GM21390 (cell line): Measurements from ENCODE around the gene ZNF813.

Experiments used
- ATAC-seq: cut with Tn5 transposase; IDR thresholded peaks from one replicate; pipeline ENCODE4 v1.9.1; 2021; ENCODE audit not compliant: unreplicated experiment

The ZNF813 gene

DNA sequence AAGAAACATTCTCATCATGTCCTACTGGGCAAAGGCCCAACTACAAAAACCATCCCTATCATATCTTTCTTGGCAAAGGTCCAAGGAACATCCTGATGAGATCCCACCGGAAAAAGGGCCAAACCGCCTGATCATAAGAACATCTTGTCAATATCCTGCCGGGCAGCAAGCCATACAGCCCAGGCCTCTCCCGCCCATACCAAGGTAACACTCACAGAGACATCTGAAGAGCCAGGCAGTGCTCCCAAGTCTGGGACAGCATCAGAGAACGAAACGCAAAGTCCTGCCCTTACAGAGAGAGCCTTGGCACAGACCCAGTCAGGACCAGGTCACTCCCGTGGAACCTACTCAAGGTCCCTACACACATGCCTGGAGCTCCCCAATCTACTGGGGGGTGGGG lies 51.9 kb downstream of the ZNF813 start:
- ATAC-seq = no peak

DNA sequence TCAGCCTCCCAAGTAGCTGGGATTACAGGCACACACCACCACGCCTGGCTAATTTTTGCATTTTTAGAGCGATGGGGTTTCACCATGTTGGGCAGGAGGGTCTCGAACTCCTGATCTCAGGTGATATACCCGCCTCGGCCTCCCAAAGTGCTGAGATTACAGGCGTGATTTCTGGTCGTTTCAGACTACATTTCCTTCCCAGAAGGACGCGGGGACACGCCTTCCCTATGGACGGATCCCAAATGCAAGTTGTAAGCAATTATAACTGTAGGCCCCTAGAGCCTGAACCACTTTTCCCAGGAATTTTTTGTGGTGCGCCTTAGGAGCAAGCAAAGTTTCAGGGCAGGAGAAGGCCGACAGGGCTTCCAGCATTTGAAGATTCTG lies 52.6 kb downstream of the ZNF813 start:
- no peak for ATAC-seq

- peak; percentile 94 for ATAC-seq
These were observed 53.2 kb downstream of the ZNF813 start for GRCh38 chr19:53520547-53521372.

DNA sequence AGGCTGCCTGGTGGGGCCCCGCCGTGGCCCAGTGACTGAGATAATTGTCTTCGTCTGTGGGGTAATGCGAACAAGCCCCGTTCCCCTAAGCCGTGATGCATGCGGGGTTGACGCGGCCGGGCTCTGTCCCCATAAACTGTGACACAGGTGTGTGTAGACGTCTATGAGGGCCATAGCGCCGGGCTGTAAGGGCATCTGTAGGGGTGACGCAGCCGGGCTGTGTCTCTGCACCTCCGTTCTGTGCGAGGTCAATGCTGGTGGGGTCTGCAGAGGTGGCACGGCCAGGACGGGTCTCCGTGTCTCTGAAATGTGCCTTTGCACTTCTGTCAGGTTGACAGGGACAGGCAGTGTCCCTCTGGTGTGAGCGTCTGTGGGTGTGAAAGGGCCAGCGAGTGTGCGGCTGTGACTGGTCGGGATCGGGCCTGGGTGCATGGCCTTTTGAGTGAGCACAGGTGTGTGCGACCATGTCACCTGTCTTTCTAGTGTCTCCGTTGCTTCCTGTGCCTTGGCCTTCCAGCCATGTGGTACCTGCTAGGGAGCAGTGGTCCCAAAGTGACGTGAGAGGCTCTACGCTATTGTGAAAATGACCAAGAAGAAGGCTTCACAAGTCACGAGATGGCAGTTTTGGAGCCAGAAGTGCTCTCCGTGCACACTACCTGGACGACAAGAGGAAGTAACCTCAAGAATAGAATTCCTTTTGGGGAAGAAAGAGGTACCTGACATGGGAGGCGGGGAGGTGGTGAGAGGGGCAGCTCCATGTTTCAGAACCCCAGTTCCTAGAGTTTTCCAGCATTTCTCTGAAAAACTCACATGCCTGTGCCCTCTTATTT lies 54.1 kb downstream of the ZNF813 start:
- no peak for ATAC-seq

GRCh38 chr19:53525922-53526321 lies 58.4 kb downstream of the ZNF813 start:
- no peak for ATAC-seq

GRCh38 chr19:53530622-53531021 lies 63.1 kb downstream of the ZNF813 start:
- no peak for ATAC-seq

DNA sequence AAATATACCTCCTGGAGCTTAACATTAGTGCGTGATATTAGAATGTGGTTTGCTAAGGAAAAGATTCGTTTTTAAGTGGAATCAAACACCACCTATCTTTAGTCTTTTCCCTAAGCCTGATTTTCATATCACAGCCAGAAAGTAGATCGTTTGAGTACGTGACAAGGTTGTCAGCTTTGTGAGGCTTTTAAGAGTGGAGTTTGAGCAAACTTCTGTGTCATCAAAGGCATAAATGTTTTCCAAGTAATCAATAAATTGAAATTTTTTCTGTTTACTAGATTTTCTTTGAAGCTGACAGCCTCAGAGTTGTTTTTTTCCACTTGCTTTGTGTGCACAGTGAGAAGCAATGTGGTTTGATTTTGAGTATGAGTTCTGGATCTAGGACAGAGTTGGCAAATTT lies 63.9 kb downstream of the ZNF813 start:
- ATAC-seq = no peak

GRCh38 chr19:53532362-53532761 lies 64.8 kb downstream of the ZNF813 start:
- ATAC-seq = no peak

DNA sequence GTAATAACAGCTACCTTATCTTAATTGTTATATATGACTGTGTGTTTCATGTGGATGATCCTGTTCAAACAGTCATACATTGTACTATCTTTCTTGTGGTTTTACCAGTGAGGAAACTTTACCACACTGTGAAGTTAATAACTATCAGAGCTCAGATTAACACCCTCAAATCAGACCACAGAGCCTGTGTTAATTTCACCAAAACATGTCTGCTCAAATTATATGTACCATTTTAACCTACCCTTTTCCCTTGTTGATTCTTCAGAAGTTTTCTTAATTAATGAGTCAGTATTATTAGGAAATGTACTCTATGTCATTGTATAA lies 68.7 kb downstream of the ZNF813 start:
- no peak for ATAC-seq

GRCh38 chr19:53537121-53537520 lies 69.6 kb downstream of the ZNF813 start:
- ATAC-seq = no peak

- peak; percentile 68 for ATAC-seq
These were observed 70.2 kb downstream of the ZNF813 start, which contains the start of gene ZNF331 for GRCh38 chr19:53537521-53538377. TSS of gene ZNF331 (plus strand) at chr19:53538145. CDS start at chr19:53569377, 31,232 bp downstream.

DNA sequence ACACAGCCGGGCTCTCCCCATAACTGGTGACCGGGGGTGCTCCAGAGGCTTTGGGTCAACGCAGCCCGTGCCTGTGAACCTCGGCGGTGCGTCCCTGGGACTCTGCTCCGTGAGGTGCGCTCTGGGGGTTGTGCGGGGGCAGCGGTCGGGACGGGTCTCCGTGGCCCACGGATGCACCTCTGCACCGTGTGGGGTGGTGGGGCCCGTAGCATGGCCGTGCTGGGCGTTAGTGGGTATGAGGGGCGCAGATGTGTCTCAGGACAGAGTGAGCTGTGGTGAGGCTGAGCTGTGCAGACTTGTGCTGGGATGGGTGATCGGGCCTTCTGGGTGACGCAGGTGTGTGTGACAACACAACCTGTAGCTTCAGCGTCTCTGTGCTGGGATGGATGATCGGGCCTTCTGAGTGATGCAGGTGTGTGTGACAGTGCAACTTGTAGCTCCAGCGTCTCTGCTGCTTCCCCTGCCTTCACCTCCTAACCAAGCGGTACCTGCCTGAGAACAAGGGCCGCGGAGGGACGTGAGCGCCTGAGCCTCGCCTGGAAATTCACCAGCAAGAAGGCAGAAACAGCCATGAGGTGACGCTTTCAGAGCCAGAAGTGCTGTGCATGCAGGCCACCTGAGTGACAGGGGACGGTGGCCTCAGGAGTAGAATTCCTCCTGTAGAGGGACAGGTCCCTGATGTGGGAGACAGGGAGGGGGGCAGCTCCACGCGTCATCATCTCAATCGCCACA lies 71.0 kb downstream of the ZNF813 start:
- ATAC-seq = peak; percentile 9

DNA sequence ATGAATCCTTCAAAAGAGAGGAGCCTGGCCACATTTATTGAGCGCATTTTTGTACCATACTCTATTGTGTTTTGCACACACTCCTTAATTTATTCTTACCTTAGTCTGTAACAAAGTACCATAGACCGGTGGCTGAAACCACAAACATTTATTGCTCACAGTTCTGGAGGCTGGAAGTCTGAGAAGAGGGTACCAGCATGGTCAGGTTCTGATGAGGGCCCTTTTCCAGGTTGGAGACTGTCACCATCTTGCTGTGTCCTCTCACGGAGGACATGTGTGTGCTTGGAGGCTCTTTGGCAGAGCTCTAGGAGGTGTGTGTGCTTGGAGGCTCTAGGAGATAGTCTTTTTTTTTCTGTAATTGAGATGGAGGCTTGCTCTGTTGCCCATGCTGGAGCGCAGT lies 72.6 kb downstream of the ZNF813 start:
- ATAC-seq = no peak

GRCh38 chr19:53541971-53542370 lies 74.4 kb downstream of the ZNF813 start:
- no peak for ATAC-seq

GRCh38 chr19:53545271-53546065 lies 77.9 kb downstream of the ZNF813 start:
- no peak for ATAC-seq
